K562 (cell line): Measurements from ENCODE around the gene CACTIN. TPM values are rescaled to one million over a fixed set of nuclear protein-coding genes. Genes with fewer than 3 reads are reported as not detected.
A peak's percentile ranks its signal among the peaks of the same experiment; 100 is the strongest.

Experiments used
- ARID4B ChIP-seq: sonication (generic); formaldehyde crosslinking; IDR thresholded peaks from 2 replicates; pipeline ENCODE4 v1.8.0; 2022; ENCODE audit warnings: mild to moderate bottlenecking, missing genetic modification reagents
- ETV1 ChIP-seq: fragments of 450-650 bp; conservative IDR thresholded peaks from 2 replicates; pipeline ENCODE4 v1.6.1; 2016; ENCODE audit warnings: missing genetic modification characterization, control low read depth, low read depth, missing compliant biosample characterization
- GTF2E2 ChIP-seq: fragments of 200-800 bp; sonication (Bioruptor generic); IDR thresholded peaks from 2 replicates; pipeline ENCODE4 v1.6.1; 2016; ENCODE audit warnings: missing genetic modification characterization, missing compliant biosample characterization
- HNRNPUL1 ChIP-seq: fragments of 200-400 bp; formaldehyde crosslinking; IDR thresholded peaks from 2 replicates; pipeline ENCODE4 v1.6.1; 2017; ENCODE audit warnings: low read length
- HSF4 ChIP-seq: fragments of 250-450 bp; sonication (Bioruptor Pico); IDR thresholded peaks from 2 replicates; pipeline ENCODE4 v2.1.2; 2022; ENCODE audit warnings: mild to moderate bottlenecking, moderate library complexity, borderline replicate concordance
- MCM5 ChIP-seq: fragments of 450-650 bp; IDR thresholded peaks from 2 replicates; pipeline ENCODE4 v1.6.1; 2016; ENCODE audit warnings: low read depth
- PRPF4 ChIP-seq: fragments of 200-400 bp; formaldehyde crosslinking; IDR thresholded peaks from one replicate; pipeline ENCODE4 v1.6.1; 2017; ENCODE audit warnings: low read length, low read depth, mild to moderate bottlenecking; ENCODE audit not compliant: insufficient read depth, poor library complexity, severe bottlenecking
- RBFOX2 ChIP-seq: fragments of 200-400 bp; formaldehyde crosslinking; IDR thresholded peaks from 2 replicates; pipeline ENCODE4 v1.6.1; 2017; ENCODE audit warnings: low read depth, mild to moderate bottlenecking, low read length, moderate library complexity
- THRAP3 ChIP-seq: fragments of 450-650 bp; IDR thresholded peaks from 2 replicates; pipeline ENCODE4 v1.6.1; 2016; ENCODE audit warnings: mild to moderate bottlenecking, inconsistent platforms, borderline replicate concordance
- ZNF3 ChIP-seq: fragments of 250-450 bp; sonication (Bioruptor Pico); IDR thresholded peaks from 2 replicates; pipeline ENCODE4 v1.5.0; 2021; ENCODE audit warnings: mild to moderate bottlenecking, moderate library complexity
- polyA plus RNA-seq, 8 experiments: library from polyadenylated mRNA; depleted of rRNA in 4 of 8; stranded (reverse) in 5 of 8; unstranded in 3 of 8; fragments of >200 nt; fragmentation: Nextera tagmentation in 2 of 8; fragmentation: Illumina TruSeq in 1 of 8; extraction: Ambion mirVana in 2 of 8; extraction: Trizol in 1 of 8; gene quantifications; 2 replicates each; pipeline versions ENCODE4 v1.2.1 to v1.2.3, GENCODE V29; 2011 to 2014; ENCODE audit warnings: inconsistent platforms in 1 of 8, missing spikeins in 1 of 8
- total RNA-seq, 7 experiments: library from RNA; depleted of rRNA in 6 of 7; stranded (reverse); fragments of >200 nt in 6 of 7; fragmentation: Illumina TruSeq in 2 of 7; extraction: Trizol in 2 of 7; gene quantifications; 2 replicates each; pipeline versions ENCODE4 v1.2.1 to v1.2.3, GENCODE V29; 2011 to 2021; ENCODE audit warnings: low replicate concordance in 1 of 7
- TF ChIP-seq, protein P1 (sequence below): sonication (generic); formaldehyde crosslinking; IDR thresholded peaks from 2 replicates; pipeline ENCODE4 v1.8.0; 2022; ENCODE audit warnings: mild to moderate bottlenecking, missing genetic modification reagents, borderline replicate concordance

Gene CACTIN
- total and polyA plus RNA-seq, 9 of the 15 experiments (the other 6 are each of a cell fraction or from before 2014, with no cell fraction given): 0.15 to 49.2 (median 15.0) TPM

DNA sequence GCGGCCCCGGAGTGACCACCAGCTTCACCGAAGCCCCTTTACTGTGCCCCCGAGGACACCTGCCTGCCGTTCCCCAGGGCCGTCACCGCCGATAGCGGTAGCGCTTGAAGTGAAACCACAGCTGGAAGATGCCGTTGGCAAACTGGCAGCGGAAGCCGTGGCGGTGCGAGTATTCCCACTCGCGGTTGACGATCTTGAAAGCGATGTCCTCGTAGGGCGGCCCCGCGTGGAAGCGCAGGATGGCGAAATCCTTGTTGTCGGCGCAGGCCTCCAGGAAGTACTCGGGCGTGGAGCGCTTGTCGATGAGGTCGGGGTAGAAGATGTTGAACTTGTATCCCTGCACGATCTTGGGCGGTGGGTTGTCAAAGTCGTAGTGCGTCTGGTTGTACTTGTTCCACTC, 14.7 kb downstream of the CACTIN start (continued):
- no peak for TF ChIP-seq ARID4B (CRISPR knock-in tag)
- TF ChIP-seq, protein P1, sequence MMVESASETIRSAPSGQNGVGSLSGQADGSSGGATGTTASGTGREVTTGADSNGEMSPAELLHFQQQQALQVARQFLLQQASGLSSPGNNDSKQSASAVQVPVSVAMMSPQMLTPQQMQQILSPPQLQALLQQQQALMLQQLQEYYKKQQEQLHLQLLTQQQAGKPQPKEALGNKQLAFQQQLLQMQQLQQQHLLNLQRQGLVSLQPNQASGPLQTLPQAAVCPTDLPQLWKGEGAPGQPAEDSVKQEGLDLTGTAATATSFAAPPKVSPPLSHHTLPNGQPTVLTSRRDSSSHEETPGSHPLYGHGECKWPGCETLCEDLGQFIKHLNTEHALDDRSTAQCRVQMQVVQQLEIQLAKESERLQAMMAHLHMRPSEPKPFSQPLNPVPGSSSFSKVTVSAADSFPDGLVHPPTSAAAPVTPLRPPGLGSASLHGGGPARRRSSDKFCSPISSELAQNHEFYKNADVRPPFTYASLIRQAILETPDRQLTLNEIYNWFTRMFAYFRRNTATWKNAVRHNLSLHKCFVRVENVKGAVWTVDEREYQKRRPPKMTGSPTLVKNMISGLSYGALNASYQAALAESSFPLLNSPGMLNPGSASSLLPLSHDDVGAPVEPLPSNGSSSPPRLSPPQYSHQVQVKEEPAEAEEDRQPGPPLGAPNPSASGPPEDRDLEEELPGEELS: no peak
- TF ChIP-seq ETV1 (tag): no peak
- peak; percentile 90 for TF ChIP-seq THRAP3
- TF ChIP-seq ZNF3: no peak
- TF ChIP-seq RBFOX2: peak; percentile 14; the same call in 1 of the 2 replicates
- no peak for TF ChIP-seq HSF4 (CRISPR knock-in tag)
- TF ChIP-seq GTF2E2: no peak
- TF ChIP-seq HNRNPUL1: no peak
- TF ChIP-seq PRPF4: peak; percentile 36
- no peak for TF ChIP-seq MCM5
- TF ChIP-seq, all 486 proteins: peak for 6
